Hematopoietic multipotent progenitor cell treated with erythropoietin and hydrocortisone succinate and interleukin-3 and kit ligand, for 17 days (in vitro differentiated cells): Measurements from ENCODE around the gene DRAM2.
A peak's percentile ranks its signal among the peaks of the same experiment; 100 is the strongest.
"Not testable (repeated sequence)": the region's sequence is repeated elsewhere in the genome, so short reads cannot be mapped to it uniquely, and the experiment has no call there.

Experiments used
- DNase-seq: peaks from one replicate; pipeline ENCODE4 v3.0.0-alpha.2; 2015; ENCODE audit warnings: low spot score

Gene DRAM2

GRCh38 chr1:111142356-111142975 is 2.6 kb upstream of the DRAM2 start:
- DNase-seq: peak; percentile 51

DNA sequence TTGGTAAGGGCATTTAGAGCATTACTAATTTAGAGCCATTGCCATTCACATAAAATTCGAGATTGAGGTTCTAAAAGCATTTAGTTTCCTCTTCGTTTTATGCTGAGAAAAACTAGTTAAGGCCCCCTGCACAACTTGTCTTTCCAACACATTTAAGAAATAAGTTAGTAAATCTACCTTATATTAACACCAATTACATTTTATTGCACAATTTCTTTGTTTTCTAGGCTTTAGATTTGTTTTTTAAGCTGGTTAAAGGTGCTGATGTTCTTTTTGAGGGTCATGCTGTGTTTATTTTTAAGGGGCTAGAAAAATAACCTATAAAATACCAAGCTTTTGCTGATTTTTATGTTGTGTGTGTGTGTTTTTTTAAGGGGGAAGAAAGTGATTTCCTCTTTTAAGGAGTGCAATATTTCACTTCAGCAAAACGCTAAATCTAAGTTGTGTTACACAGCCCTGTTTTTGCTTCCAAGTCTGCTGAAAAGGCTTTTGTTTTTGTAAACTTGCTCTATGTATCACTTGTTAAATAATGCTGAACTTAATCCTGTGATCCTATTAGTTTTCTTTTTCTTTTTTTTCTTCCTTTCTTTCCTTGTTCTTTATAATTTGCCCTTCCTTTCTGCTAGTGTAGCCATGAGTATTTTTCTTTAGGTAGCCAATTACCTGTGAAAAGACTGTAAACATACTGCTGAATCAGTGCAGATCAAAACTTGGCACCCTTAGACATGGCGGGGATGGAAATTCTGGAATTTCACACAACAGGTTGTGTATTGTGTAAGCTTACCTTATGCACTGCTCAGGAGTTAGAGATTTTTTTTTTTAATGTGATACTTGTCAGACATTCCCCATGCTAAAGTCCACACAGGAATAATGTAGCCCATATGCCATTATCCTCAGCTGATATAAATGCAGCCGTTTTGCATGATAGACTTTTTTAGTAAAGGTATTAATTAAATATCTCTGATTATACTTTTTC is 1.6 kb upstream of the DRAM2 start:
- peak; percentile 57 for DNase-seq

- peak; percentile 81 for DNase-seq
Measured at GRCh38 chr1:111140680-111140967, 731 bp upstream of the DRAM2 start.

GRCh38 chr1:111139324-111139955 is 453 bp downstream of the DRAM2 start:
- DNase-seq: peak; percentile 71

- no peak for DNase-seq
Measured at GRCh38 chr1:111133866-111134265, 6.0 kb downstream of the DRAM2 start.

DNA sequence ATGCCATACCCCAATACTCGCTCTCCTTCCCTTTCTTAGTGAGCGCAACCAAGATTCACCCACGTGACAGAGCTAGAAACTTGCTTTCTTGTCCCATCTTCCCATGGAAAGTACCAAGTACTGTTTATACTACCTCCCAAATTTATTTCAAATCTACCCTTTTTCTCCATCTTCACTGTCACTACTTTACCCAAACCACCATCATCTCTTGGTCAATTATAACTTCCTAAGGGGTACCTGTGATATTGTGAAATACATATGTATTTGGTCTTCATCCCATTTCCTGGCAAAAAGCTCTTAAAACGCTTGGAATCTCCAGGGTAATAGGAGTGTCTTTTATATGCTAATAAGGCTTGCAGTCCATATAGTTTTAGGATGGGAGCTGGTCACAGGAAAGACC is 8.2 kb downstream of the DRAM2 start:
- DNase-seq: no peak

- DNase-seq: no peak
Measured at GRCh38 chr1:111129376-111129775, 10.5 kb downstream of the DRAM2 start.

- DNase-seq: no peak
Measured at GRCh38 chr1:111127923-111128643, 11.8 kb downstream of the DRAM2 start.

DNA sequence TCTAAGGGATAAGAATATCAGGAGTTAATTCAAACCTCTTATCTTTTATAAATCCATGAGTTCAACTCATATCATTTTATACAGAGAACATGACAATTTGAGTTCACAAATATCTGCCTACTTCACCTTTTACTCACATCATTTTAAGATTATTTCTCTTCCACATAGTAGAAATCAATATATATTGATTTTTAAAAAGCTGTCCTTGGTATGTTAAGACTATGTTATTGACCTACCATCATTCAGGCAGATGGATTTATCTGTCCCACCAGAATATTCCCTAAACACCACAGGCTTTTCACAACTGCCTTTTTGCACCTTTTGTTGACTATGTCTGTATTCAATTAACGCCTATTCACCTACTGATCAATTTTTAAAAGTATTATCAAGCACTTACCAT is 13.5 kb downstream of the DRAM2 start:
- DNase-seq: no peak

DNA sequence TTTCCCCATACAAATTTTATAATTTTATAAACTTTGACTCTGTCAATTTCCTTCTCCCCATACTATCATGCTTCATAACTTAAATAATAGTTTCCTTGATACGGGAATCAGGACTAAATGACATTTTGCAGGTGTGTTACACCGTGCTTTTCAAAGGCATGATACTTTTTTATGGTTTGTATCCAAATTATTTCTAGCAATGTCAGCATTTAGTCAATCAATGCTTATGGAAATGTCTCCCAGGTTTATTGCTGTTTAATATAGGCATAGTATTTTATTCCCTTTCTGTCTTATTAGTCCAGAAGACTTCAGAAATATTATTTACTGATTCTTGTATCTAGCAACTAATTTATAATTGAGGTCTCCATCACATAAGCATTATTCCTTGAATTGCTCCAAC is 23.4 kb downstream of the DRAM2 start:
- DNase-seq: no peak

DNA sequence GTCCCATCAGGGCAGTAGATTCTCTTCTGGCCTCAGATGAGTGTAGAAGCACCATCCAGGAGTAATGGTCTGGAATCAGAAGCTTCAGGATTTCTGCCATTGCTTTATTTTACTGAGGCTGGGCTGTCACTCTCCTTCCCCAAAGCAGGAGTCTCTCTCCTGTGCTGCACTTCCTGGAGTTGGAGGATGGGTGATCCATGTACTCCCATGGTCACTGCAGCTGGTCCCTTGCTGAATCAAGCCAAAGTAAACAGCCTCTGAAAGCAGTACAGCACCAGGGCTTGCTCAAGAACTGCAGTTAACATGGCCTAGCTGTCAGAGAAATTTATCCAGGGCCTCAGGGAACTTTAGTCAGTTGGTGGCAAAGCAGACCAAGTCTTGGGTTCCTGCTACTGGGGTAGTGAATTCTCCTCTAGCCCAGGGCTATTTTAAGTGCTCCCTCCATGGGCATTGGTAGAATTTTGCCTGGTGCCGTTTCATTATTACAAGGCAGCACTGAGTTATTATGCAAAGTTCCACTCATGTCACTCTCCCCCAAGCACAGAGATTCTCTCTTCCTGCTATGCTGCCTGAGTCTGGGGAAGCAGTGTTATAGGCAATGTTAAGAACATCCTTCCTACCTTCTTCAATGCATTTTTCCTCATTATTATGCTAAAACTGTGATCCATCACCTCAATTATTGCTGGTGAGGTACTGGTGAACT is 29.5 kb downstream of the DRAM2 start:
- DNase-seq: no peak

- DNase-seq: no peak
Measured at GRCh38 chr1:111104981-111105380, 34.9 kb downstream of the DRAM2 start.

DNA sequence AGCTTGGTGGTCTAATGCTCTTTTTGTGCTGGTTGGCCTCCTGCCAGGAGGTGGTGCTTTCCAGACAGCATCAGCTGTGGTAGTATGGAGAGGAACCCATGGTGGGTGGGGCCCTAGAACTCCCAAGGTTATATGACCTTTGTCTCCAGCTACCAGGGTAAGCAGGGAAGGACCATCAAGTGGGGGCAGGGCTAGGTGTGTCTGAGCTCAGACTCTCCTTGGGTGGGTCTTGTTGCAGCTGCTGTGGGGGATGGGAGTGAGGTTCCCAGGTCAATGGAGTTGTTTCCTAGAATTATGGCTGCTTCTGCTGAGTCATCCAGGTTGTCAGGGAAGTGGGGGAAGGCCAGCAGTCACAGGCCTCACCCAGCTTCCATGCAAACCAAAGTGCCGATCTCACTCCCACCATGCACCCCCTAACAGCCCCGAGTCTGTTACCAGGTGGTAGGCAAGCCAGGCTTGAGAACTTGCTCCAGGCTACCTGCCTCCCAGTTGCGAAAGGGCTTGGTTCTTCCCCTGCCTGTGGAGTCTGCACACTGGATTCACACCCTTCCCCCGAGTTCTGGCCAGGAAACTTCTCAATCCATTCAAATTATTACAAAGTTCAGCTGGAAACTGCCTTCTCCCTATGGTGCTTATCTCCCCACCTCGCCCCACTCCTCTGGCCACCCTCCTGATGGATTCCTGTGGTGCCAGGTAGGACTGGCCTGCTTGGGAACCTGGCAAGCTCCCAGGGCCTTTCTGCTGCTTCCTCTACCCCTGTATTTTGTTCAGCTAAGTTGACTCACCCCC is 37.8 kb downstream of the DRAM2 start:
- DNase-seq: no peak

DNA sequence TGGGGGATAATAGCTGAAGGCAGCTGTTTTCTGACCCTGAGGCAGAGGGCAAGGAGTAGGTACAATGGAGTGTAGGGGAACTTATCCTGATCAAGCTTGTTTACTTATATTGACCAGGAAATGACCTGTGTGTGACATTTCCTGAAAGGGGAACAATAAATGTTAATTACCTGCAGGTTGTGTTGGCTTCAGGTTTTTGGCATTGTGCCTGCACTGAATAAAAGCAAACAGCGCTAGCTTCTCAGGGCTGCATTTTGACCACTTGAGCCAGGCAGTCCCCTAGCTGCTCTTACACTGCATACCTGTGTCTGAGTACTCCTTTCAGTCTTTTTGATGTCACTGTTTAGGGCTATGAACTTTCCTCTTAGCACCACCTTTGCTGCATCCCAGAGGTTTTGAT is 40.6 kb downstream of the DRAM2 start:
- DNase-seq: no peak

GRCh38 chr1:111097356-111098099 is 42.4 kb downstream of the DRAM2 start:
- no peak for DNase-seq

- DNase-seq: not testable (repeated sequence)
Measured at GRCh38 chr1:111095421-111095820, 44.5 kb downstream of the DRAM2 start.

- no peak for DNase-seq
Measured at GRCh38 chr1:111089638-111090037, 50.3 kb downstream of the DRAM2 start.

- no peak for DNase-seq
Measured at GRCh38 chr1:111085676-111086075, 54.2 kb downstream of the DRAM2 start.

GRCh38 chr1:111084999-111085398 is 54.9 kb downstream of the DRAM2 start:
- no peak for DNase-seq
